Adrenal gland (tissue), 5 donors: ENCODE measurements around the gene KLRC1.
"Not testable (repeated sequence)": the region's sequence is repeated elsewhere in the genome, so short reads cannot be mapped to it uniquely, and the experiment has no call there.

Experiments used
- CTCF ChIP-seq, 6 experiments: fragments of 450-650 bp in 4 of 6; fragments of 200-600 bp in 2 of 6; sonication (generic) in 1 of 6; IDR thresholded peaks; 1 replicate in 5 of 6; 2 replicates in 1 of 6; pipeline versions ENCODE4 v1.5.1 to v1.8.0; 2016 to 2021; ENCODE audit warnings: antibody characterized with exemption in 6 of 6, mild to moderate bottlenecking in 2 of 6, moderate library complexity in 1 of 6
- POLR2A ChIP-seq, 2 donors: fragments of 450-650 bp; IDR thresholded peaks; one replicate each; pipeline ENCODE4 v1.6.1; 2017; ENCODE audit warnings: antibody characterized with exemption in 2 of 2, mild to moderate bottlenecking in 2 of 2, moderate library complexity in 1 of 2
- donor health status: DM: no; HTN: no; CAD: no.

GRCh38 chr12:10396176-10396575, 57.0 kb downstream of the KLRC1 start:
- not testable (repeated sequence) for TF ChIP-seq CTCF, POLR2A (IDR thresholded peaks at IDR 0.05)
